ENCODE data around the gene CHST8. TPM values are rescaled to one million over a fixed set of nuclear protein-coding genes. Genes with fewer than 3 reads are reported as not detected.

Gene CHST8
- polyA plus RNA-seq, 1 of the 3 experiments (the other 2 are of a cell fraction), result 0.05 TPM

DNA sequence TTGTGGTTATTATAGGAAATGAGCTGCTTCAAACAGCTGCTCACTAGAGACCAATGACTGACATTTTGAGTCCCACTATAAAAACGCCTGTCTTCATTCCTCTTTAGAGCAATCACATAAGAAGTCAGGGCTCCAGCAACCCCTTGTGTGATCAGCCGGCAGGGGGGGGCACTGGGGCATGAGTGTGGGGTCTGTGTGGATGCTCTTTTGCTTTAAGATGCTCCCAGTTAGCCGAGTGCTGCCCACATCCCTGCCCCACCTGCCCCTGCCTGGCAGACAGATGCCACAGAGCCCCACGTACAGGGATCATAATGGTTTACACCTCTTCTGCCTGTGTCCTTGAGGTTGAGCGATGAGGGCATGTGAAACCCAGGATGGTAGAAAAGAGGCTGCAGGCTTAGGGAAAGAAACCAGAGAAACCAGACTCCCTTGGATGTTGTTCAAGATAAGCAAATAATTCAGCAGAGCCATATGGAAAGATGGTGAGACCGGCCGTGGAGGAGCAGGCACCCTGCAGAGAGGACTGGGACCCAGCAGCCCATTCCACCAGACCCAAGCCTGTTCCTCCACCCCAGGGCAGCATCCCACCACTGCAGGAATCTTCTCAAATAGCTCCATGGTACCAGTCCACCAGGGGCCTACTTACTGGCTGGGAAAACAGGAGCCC is 55.4 kb downstream of the CHST8 start:
- Histone ChIP-seq H3K27ac (ENCODE audit: low read depth in 2 of 2, low read length in 1 of 2) (peak overlapping the region in 1 of 2 experiments; percentile 83; a peak in 2 of 4 replicates), H3K9me3 (no peaks in the 10 kb centered on the region), H3K4me1 (ENCODE audit: control insufficient read depth in 1 of 2, insufficient read depth in 2 of 2, low read depth in 1 of 2, low read length in 1 of 2) (peaks cover 0 to 59% of the 10 kb centered on the region in 2 experiments; a peak in 1 of 4 replicates), H3K9ac (no peak overlapping the region), H3K4me2 (no peak overlapping the region), H3K79me2 (ENCODE audit: insufficient read depth) (no peaks in the 10 kb centered on the region), H3F3A (replicated peaks; ENCODE audit: insufficient read depth) (no peaks in the 10 kb centered on the region), H2AFZ (ENCODE audit: low read depth) (no peak overlapping the region), H3K36me3 (replicated peaks in 1 of 2; ENCODE audit: control insufficient read depth in 1 of 2, insufficient read depth in 2 of 2, low read length in 1 of 2) (no peaks in the 10 kb centered on the region), H3K9me2 (no peaks in the 10 kb centered on the region), H4K20me1 (ENCODE audit: insufficient read depth) (no peaks in the 10 kb centered on the region), H3K4me3 (ENCODE audit: low read depth in 2 of 2, low read length in 1 of 2) (no peak overlapping the region), H3K27me3 (ENCODE audit: insufficient read depth) (no peaks in the 10 kb centered on the region)
- POLR2A ChIA-PET, result interaction anchor here (0.7 kb wide), 1 partner anchor 73 kb away, joined by 3 read pairs; no protein-coding TSS in a partner anchor
- WGBS (ENCODE audit: low lambda C conversion rate), result 2% methylated on average over 5 of the region's 7 CpGs
- CTCF ChIA-PET, result interaction anchor here (1.6 to 2.3 kb wide), 4 partner anchors 74 to 261 kb away, joined by 4 to 11 read pairs (median 7); no protein-coding TSS in a partner anchor
- DNase-seq, result peak; percentile 86
- TF ChIP-seq MEF2A (IDR thresholded peaks at IDR 0.05; ENCODE audit: borderline replicate concordance, low read depth) (no peak), CHD2 (IDR thresholded peaks at IDR 0.05; ENCODE audit: low read length, partially characterized antibody) (peak; percentile 74), RCOR1 (IDR thresholded peaks at IDR 0.05; ENCODE audit: low read length) (peak; percentile 98), FOXM1 (IDR thresholded peaks at IDR 0.05; ENCODE audit: low read depth) (no peak), FOXJ3 (CRISPR knock-in tag; IDR thresholded peaks at IDR 0.05) (peak; percentile 53), GATA2 (CRISPR knock-in tag; IDR thresholded peaks at IDR 0.05) (peak; percentile 82), FOSL2 (IDR thresholded peaks at IDR 0.05; ENCODE audit: borderline replicate concordance, low read depth) (no peak), RAD21 (IDR thresholded peaks at IDR 0.05; ENCODE audit: low read length) (no peak; the same call in 1 of the 2 replicates), EP300 (IDR thresholded peaks at IDR 0.05; ENCODE audit: borderline replicate concordance in 1 of 2, low read depth in 1 of 2, low read length in 1 of 2) (peak in 1 of 2 experiments; percentile 79; a peak in 2 of 4 replicates), MXI1 (IDR thresholded peaks at IDR 0.05; ENCODE audit: low read depth, low read length) (peak; percentile 50; the same call in 1 of the 2 replicates), POLR2AphosphoS5 (IDR thresholded peaks at IDR 0.05; ENCODE audit: low read depth, low read length) (no peak), TCF12 (IDR thresholded peaks at IDR 0.05) (peak; percentile 35; the same call in 1 of the 2 replicates)

DNA sequence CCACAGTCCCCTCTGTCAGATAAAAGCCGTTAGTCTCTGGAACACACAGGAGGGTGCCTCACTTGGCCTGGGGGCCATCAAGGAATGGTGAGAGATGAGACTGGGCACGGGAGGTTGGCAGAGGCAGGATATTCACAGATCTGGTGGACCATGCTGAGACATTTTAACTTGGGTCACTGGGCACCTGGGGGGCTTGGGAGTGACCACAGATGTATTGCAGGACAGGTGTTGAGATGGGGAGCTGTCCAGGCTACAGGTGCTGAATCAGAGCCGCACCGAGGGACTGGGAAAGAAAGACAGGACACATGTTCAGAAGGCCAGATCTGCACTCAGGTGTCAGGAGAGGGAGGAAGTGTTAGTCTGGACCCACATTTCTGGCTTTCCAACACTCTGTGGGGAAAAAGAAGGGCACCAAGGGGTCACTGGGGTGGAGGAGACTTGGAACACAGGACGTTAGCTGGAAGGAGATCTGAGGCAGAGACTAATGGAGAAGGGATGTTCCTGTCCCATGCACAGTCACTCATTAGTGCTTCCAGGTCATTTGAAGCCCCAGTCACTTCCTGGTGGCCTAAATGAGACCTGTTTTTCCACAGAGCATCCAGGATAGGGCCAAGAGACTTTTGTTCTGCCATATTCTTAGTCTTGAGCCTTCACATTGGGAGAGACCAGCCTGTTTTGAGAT is 56.1 kb downstream of the CHST8 start:
- TF ChIP-seq TCF12 (IDR thresholded peaks at IDR 0.05), result no peak
- TF ChIP-seq, protein P1, sequence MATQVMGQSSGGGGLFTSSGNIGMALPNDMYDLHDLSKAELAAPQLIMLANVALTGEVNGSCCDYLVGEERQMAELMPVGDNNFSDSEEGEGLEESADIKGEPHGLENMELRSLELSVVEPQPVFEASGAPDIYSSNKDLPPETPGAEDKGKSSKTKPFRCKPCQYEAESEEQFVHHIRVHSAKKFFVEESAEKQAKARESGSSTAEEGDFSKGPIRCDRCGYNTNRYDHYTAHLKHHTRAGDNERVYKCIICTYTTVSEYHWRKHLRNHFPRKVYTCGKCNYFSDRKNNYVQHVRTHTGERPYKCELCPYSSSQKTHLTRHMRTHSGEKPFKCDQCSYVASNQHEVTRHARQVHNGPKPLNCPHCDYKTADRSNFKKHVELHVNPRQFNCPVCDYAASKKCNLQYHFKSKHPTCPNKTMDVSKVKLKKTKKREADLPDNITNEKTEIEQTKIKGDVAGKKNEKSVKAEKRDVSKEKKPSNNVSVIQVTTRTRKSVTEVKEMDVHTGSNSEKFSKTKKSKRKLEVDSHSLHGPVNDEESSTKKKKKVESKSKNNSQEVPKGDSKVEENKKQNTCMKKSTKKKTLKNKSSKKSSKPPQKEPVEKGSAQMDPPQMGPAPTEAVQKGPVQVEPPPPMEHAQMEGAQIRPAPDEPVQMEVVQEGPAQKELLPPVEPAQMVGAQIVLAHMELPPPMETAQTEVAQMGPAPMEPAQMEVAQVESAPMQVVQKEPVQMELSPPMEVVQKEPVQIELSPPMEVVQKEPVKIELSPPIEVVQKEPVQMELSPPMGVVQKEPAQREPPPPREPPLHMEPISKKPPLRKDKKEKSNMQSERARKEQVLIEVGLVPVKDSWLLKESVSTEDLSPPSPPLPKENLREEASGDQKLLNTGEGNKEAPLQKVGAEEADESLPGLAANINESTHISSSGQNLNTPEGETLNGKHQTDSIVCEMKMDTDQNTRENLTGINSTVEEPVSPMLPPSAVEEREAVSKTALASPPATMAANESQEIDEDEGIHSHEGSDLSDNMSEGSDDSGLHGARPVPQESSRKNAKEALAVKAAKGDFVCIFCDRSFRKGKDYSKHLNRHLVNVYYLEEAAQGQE (IDR thresholded peaks at IDR 0.05; ENCODE audit: low read depth, low read length), result peak; percentile 83

More for the DNA sequence above, 56.1 kb downstream of the CHST8 start:
- 18% methylated on average over 5 of the region's 5 CpGs for WGBS (ENCODE audit: low lambda C conversion rate)
- POLR2A ChIA-PET, result no interaction called here
- Histone ChIP-seq H3K4me2 (no peak overlapping the region), H3K9me3 (no peaks in the 10 kb centered on the region), H2AFZ (ENCODE audit: low read depth) (no peak overlapping the region), H3K4me3 (ENCODE audit: low read depth in 2 of 2, low read length in 1 of 2) (no peak overlapping the region), H3K79me2 (ENCODE audit: insufficient read depth) (no peaks in the 10 kb centered on the region), H3K27me3 (ENCODE audit: insufficient read depth) (no peaks in the 10 kb centered on the region), H3K9ac (no peak overlapping the region), H3K27ac (ENCODE audit: low read depth in 2 of 2, low read length in 1 of 2) (peak overlapping the region in 1 of 2 experiments; percentile 83; a peak in 2 of 4 replicates), H3F3A (replicated peaks; ENCODE audit: insufficient read depth) (no peaks in the 10 kb centered on the region), H3K4me1 (ENCODE audit: control insufficient read depth in 1 of 2, insufficient read depth in 2 of 2, low read depth in 1 of 2, low read length in 1 of 2) (peaks cover 0 to 56% of the 10 kb centered on the region in 2 experiments; a peak in 1 of 4 replicates), H3K9me2 (no peaks in the 10 kb centered on the region), H4K20me1 (ENCODE audit: insufficient read depth) (no peaks in the 10 kb centered on the region), H3K36me3 (replicated peaks in 1 of 2; ENCODE audit: control insufficient read depth in 1 of 2, insufficient read depth in 2 of 2, low read length in 1 of 2) (no peaks in the 10 kb centered on the region)
- CTCF ChIA-PET, result interaction anchor here (1.2 to 2.3 kb wide), 7 partner anchors 15 to 271 kb away, joined by 3 to 11 read pairs (median 6); no protein-coding TSS in a partner anchor
- DNase-seq, result no peak

Measured in SK-N-SH (cell line).